Fibroblast of lung (primary cell): ENCODE measurements around the gene MAPKAP1.

Experiments
- CTCF ChIP-seq, 2 donors: IDR thresholded peaks in 1 of 2; conservative IDR thresholded peaks in 1 of 2; 1 replicate in 1 of 2; 2 replicates in 1 of 2; pipeline ENCODE4 v1.5.1; 2011 to 2012; ENCODE audit warnings: low read length in 2 of 2, control low read depth in 1 of 2, inconsistent platforms in 1 of 2, low read depth in 1 of 2, mild to moderate bottlenecking in 1 of 2
- EZH2 ChIP-seq: IDR thresholded peaks from 2 replicates; pipeline ENCODE4 v1.5.1; 2012; ENCODE audit warnings: low read length, control low read depth, mild to moderate bottlenecking; ENCODE audit errors: missing control alignments

- TF ChIP-seq CTCF (conservative IDR thresholded peaks at IDR 0.05 in 1 of 2, IDR thresholded peaks at IDR 0.05 in 1 of 2; ENCODE audit: low read depth in 1 of 2, low read length in 2 of 2) (no peak), EZH2 (no peak)
Measured at GRCh38 chr9:125406810-125407087, 300.3 kb downstream of the MAPKAP1 start.
